ENCODE measurements around the gene DYNC2LI1. TPM values are rescaled to one million over a fixed set of nuclear protein-coding genes. Genes with fewer than 3 reads are reported as not detected.

The DYNC2LI1 gene
- total RNA-seq, 2 experiments from 2014 or later: 3.9 to 6.1 TPM

- ATAC-seq (ENCODE audit: low read depth) (no peak), DNase-seq (no peak)
- peaks cover 4% of the 10 kb centered on the region for H3K4me1 Mint-ChIP-seq
- no peak overlapping the region for H3K27ac Mint-ChIP-seq
- H3K9me3 Mint-ChIP-seq: no peaks in the 10 kb centered on the region
- H3K27me3 Mint-ChIP-seq: peaks cover 40% of the 10 kb centered on the region
- no peak overlapping the region for H3K4me3 Mint-ChIP-seq
- POLR2A ChIA-PET: no interaction called here
- no peaks in the 10 kb centered on the region for H3K36me3 Mint-ChIP-seq
Measured at GRCh38 chr2:43832457-43832856, 58.6 kb downstream of the DYNC2LI1 start.

DNA sequence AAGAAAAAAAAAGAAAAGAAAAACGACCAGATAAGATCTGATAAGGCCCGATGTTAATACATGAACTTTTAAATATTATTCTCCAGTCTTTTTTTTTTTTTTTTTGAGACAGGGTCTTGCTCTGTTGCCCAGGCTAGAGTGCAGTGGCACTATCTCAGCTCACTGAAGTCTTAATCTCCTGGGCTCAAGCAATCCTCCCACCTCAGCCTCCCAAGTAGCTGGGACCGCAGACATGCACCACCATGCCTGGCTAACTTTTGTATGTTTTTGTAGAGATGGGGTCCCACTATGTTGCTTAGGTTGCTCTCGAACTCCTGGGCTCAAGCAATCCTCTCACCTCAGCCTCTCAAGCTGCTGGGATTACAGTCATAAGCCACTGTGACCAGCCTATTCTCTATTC, 63.2 kb downstream of the DYNC2LI1 start:
- H3K9me3 Mint-ChIP-seq: no peaks in the 10 kb centered on the region
- no peaks in the 10 kb centered on the region for H3K36me3 Mint-ChIP-seq
- no peak overlapping the region for H3K27ac Mint-ChIP-seq
- H3K4me1 Mint-ChIP-seq: no peaks in the 10 kb centered on the region
- ATAC-seq (ENCODE audit: low read depth) (no peak), DNase-seq (no peak)
- POLR2A ChIA-PET: no interaction called here
- H3K4me3 Mint-ChIP-seq: no peak overlapping the region
- peaks cover 20% of the 10 kb centered on the region for H3K27me3 Mint-ChIP-seq

DNA sequence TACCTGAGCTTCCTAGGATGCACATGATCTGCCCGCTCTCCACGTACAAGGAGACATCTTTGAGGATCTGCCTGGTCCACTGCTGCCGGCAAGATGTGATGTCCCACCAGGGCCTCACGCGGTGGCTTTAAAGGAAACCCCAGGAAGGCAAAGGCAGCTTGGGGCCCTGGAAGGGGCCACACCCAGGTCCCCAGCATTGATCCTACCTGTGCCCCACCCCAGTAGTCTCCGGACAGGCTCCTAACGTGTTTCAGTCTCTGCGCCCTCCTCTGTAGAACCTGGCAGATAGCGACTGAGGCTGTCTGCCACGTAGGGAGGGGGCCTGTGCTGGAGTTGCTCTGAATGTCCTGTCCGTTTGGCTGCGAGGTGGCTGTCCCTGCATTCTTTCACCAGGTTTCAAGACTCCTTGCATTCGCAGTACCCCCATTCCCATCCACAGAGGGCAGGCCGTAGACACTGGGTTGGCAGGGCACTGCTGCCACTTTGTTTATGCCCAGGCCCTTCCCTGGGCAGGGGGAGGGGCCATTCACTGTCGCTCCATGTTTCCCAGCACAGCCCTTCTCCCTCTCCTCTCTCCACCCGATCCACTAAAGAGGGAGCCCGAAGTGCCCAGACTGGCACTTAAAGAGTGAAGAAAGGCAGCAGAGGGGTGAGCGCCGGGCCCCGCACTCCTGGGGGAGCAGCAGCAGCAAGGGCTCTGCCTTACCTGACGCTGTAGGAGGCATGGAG, 64.2 kb downstream of the DYNC2LI1 start:
- ATAC-seq (ENCODE audit: low read depth) (no peak), DNase-seq (no peak)
- peaks cover 14% of the 10 kb centered on the region for H3K27me3 Mint-ChIP-seq
- no peaks in the 10 kb centered on the region for H3K9me3 Mint-ChIP-seq
- POLR2A ChIA-PET: no interaction called here
- H3K36me3 Mint-ChIP-seq: no peaks in the 10 kb centered on the region
- no peaks in the 10 kb centered on the region for H3K4me1 Mint-ChIP-seq
- H3K27ac Mint-ChIP-seq: no peak overlapping the region
- H3K4me3 Mint-ChIP-seq: no peak overlapping the region

DNA sequence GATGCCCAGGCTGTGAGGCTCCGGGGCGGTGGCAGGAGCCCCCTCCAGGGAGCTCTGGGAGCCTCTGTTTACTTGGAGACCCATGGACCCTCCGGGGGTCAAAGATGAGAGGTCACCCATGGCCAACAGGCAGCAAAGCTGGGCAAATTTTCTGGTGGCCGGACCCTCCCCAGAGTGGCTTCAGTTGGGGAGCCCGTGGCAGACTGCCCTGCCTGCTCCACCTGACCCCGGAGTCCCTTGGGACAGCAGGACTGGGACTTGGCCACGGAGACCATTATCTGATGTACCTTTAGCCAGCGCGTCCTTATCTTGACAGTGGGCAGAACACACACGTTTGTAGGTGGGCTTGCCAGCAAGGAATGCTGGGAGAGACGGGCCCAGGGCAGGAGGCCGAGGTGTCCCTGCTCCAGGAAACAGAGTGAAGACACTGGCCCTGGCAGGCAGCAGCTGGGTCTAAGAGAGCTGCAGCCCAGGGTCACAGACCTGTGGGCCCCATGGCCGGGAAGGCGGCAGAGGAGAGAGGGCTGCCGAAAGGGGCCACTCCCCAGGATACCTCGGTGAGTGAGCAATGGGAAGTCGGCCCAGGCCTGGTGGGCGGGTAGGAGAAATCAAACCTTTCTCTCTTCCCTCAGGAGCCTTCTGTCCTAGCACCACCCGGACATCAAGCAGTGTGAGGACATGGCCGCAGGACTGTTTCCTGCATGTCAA, 64.9 kb downstream of the DYNC2LI1 start, which contains the start of the genes ABCG5 and ABCG8:
ABCG5 (minus strand) TSS at position 280 of the 708 bp plus-strand sequence; CDS start at position 120, 160 bp downstream.
ABCG8 (plus strand) TSS at position 412 of the 708 bp plus-strand sequence; CDS start at position 495, 83 bp downstream.
- DNase-seq (no peak), ATAC-seq (ENCODE audit: low read depth) (no peak)
- H3K36me3 Mint-ChIP-seq: no peaks in the 10 kb centered on the region
- H3K27me3 Mint-ChIP-seq: peaks cover 12% of the 10 kb centered on the region
- H3K4me1 Mint-ChIP-seq: no peaks in the 10 kb centered on the region
- POLR2A ChIA-PET: no interaction called here
- H3K27ac Mint-ChIP-seq: no peak within 1 kb of the TSS
- no peak within 1 kb of the TSS for H3K4me3 Mint-ChIP-seq
- H3K9me3 Mint-ChIP-seq: no peaks in the 10 kb centered on the region

GRCh38 chr2:43839776-43840564, 66.1 kb downstream of the DYNC2LI1 start:
- Mint-ChIP-seq H3K36me3 (no peaks in the 10 kb centered on the region), H3K27me3 (peaks cover 10% of the 10 kb centered on the region), H3K9me3 (no peaks in the 10 kb centered on the region), H3K4me3 (no peak overlapping the region), H3K27ac (no peak overlapping the region), H3K4me1 (no peaks in the 10 kb centered on the region)
- no peak for DNase-seq
- no peak for ATAC-seq (ENCODE audit: low read depth)
- POLR2A ChIA-PET: no interaction called here

DNA sequence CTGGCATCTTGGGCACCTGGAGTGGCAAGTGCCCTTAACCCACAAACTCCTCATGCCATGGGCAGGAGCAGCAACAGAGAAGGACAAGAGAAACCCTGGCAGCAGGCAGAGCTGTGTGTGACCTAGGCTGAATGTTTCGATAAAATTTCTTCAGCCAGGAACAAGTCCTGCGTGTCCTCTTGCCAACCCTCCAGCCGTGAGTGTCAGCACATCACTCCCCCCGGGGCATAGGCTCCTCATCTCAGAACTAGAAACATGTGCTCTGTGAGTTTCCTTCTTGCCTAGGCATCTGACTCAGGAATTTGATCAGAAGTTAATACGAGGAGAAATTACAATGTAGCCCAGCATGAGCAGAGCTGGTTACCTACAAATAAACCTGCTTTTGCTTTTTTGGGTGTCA, 67.1 kb downstream of the DYNC2LI1 start:
- ATAC-seq (ENCODE audit: low read depth) (no peak), DNase-seq (no peak)
- Mint-ChIP-seq H3K9me3 (no peaks in the 10 kb centered on the region), H3K4me3 (no peak overlapping the region), H3K36me3 (no peaks in the 10 kb centered on the region), H3K27ac (no peak overlapping the region), H3K27me3 (peaks cover 10% of the 10 kb centered on the region), H3K4me1 (no peaks in the 10 kb centered on the region)
- POLR2A ChIA-PET: no interaction called here

DNA sequence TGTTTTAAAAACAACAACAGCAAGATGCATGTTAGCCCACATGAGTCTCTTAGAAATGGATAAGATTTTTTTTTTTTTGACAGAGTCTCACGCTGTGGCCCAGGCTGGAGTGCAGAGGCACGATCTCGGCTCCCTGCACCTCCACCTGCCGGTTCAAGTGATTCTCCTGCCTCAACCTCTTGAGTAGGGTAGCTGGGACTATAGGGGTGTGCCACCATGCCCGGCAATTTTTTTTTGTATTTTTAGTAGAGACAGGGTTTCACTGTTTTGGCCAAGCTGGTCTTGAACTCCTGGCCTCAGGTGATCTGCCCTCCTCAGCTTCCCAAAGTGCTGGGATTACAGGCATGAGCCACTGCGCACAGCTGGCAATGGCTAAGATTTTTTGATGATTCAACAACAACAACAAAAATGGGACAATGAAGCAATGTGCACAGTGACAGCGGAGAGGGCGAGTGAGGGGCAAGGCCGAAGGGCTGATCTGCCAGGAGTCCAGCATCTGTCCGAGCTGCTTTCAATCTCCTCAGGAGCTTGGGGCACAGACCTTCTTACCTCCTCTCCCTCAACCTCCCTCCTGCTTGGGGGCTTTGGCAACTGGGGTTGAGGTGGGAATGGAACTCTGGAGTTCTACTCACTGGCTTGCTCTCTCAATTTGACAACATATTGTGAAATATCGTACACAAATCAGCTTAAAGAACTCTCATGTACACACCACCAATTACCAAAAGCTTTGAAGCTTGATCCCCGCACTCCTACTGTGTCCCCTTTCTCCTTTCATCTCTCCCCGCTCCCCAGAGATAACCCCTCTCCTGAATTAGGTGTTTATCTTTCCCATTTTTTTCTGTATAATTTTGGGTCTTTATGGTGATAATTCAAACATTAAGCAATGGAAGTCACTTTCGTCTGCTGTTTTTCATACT, 68.4 kb downstream of the DYNC2LI1 start:
- Mint-ChIP-seq H3K4me1 (no peaks in the 10 kb centered on the region), H3K27ac (no peak overlapping the region), H3K4me3 (no peak overlapping the region), H3K9me3 (no peaks in the 10 kb centered on the region), H3K36me3 (no peaks in the 10 kb centered on the region), H3K27me3 (peaks cover 10% of the 10 kb centered on the region)
- DNase-seq: no peak
- ATAC-seq (ENCODE audit: low read depth): no peak
- POLR2A ChIA-PET: no interaction called here

DNA sequence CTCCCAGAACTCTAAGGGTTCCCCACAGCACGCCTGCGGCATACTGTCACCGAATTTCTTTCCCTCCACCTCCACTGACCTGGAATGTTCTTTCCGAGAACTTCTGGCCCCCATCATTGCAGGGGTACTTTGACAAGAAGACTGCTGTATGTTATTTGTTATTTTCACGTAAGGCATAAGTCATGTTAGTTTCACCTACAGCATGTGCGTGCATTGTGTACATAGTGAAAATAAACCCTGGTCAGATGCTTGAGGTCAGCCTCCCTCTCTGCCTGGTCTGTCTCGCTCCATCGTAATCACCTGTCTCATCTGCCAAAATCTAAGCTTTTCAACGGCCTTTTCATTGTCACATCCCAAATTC, 69.0 kb downstream of the DYNC2LI1 start:
- Mint-ChIP-seq H3K27ac (no peak overlapping the region), H3K9me3 (no peaks in the 10 kb centered on the region), H3K36me3 (no peaks in the 10 kb centered on the region), H3K4me1 (no peaks in the 10 kb centered on the region), H3K27me3 (peaks cover 10% of the 10 kb centered on the region), H3K4me3 (no peak overlapping the region)
- DNase-seq: no peak
- POLR2A ChIA-PET: no interaction called here
- no peak for ATAC-seq (ENCODE audit: low read depth)

DNA sequence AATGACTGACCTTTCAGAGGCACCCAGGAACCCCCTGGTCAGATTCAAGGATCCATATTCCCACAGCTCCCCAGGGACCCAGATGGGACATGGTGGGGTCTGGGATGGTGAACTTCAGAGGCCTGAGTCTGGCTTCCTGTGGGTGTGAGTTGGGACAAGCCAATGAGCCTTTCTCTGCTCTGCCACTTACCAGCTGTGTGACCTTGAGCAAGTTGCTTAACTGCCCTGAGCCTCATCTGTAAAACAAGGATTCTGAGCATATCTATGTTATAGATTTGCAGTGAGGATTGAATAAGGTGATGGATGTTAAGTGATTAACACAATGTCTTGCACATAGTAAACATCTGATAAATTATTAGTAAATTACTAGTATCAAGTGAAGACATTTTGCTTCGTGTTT, 71.3 kb downstream of the DYNC2LI1 start:
- Mint-ChIP-seq H3K9me3 (no peaks in the 10 kb centered on the region), H3K4me3 (no peak overlapping the region), H3K4me1 (no peaks in the 10 kb centered on the region), H3K27ac (no peak overlapping the region), H3K27me3 (peaks cover 13% of the 10 kb centered on the region), H3K36me3 (no peaks in the 10 kb centered on the region)
- ATAC-seq (ENCODE audit: low read depth) (no peak), DNase-seq (no peak)
- POLR2A ChIA-PET: no interaction called here

GRCh38 chr2:43846140-43846793, 72.4 kb downstream of the DYNC2LI1 start:
- peaks cover 10% of the 10 kb centered on the region for H3K27me3 Mint-ChIP-seq
- no peaks in the 10 kb centered on the region for H3K9me3 Mint-ChIP-seq
- no peak overlapping the region for H3K27ac Mint-ChIP-seq
- POLR2A ChIA-PET: interaction anchor here (0.5 kb wide), 1 partner anchor 1279 kb away, joined by 3 read pairs; no protein-coding TSS in a partner anchor
- H3K4me3 Mint-ChIP-seq: no peak overlapping the region
- H3K36me3 Mint-ChIP-seq: no peaks in the 10 kb centered on the region
- ATAC-seq (ENCODE audit: low read depth): no peak
- DNase-seq: no peak
- H3K4me1 Mint-ChIP-seq: no peaks in the 10 kb centered on the region

- H3K4me1 Mint-ChIP-seq: no peaks in the 10 kb centered on the region
- no peak overlapping the region for H3K4me3 Mint-ChIP-seq
- no peak overlapping the region for H3K27ac Mint-ChIP-seq
- POLR2A ChIA-PET: no interaction called here
- no peak for ATAC-seq (ENCODE audit: low read depth)
- H3K9me3 Mint-ChIP-seq: no peaks in the 10 kb centered on the region
- H3K27me3 Mint-ChIP-seq: peaks cover 10% of the 10 kb centered on the region
- H3K36me3 Mint-ChIP-seq: no peaks in the 10 kb centered on the region
- no peak for DNase-seq
Measured at GRCh38 chr2:43848214-43848613, 74.4 kb downstream of the DYNC2LI1 start.

DNA sequence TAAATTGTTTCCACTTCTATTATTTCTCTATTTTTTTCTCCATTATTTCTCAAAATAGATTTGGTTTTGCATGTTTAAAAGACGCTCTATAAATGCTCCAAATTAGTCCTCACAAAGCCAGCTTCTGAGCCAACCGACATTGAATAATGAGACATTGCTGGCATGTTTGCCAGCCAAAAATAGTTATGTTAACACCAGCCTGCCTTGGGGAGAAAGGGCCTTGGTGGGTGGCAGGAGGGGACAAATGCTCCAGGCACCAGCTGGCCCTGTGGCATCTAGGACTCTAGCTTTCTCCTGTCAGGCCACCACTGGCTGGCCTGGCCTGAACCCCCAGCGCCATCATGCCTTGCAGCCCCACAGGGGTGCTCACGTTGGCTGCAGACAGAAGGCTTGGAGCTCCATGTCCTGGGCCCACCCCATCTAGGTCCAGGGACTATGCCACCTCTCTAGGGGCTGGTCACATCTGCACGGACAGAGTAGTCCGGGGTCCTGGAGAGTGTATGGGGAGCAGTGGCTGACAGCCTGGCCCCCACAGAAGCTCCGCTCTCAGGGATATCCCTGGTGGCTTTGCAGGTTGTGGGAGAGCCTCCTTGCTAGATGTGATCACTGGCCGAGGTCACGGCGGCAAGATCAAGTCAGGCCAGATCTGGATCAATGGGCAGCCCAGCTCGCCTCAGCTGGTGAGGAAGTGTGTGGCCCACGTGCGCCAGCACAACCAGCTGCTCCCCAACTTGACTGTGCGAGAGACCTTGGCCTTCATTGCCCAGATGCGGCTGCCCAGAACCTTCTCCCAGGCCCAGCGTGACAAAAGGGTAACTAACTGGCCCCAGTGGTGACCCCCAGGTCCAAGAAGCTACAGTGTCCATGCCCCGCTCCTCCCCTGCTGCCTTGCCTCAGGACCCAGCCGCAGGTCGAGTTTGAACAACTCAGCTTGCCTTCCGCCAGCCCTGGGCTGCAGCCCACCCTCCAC, 77.5 kb downstream of the DYNC2LI1 start:
- Mint-ChIP-seq H3K27me3 (peaks cover 27% of the 10 kb centered on the region), H3K4me3 (no peak overlapping the region), H3K36me3 (no peaks in the 10 kb centered on the region), H3K4me1 (no peaks in the 10 kb centered on the region), H3K27ac (no peak overlapping the region), H3K9me3 (no peaks in the 10 kb centered on the region)
- DNase-seq (no peak), ATAC-seq (ENCODE audit: low read depth) (no peak)
- POLR2A ChIA-PET: no interaction called here

Measured in activated naive CD8-positive, alpha-beta T cell treated with anti-CD3 and anti-CD28 coated beads, Interleukin-2, amount 10 ng/mL, durations not matched to agents 7 days and 5 days (primary cell).